ENCODE measurements around the gene TROAP. TPM values are rescaled to one million over a fixed set of nuclear protein-coding genes. Genes with fewer than 3 reads are reported as not detected.

Gene TROAP
- total RNA-seq, 1 donor from 2014 or later = 44.9 TPM

DNA sequence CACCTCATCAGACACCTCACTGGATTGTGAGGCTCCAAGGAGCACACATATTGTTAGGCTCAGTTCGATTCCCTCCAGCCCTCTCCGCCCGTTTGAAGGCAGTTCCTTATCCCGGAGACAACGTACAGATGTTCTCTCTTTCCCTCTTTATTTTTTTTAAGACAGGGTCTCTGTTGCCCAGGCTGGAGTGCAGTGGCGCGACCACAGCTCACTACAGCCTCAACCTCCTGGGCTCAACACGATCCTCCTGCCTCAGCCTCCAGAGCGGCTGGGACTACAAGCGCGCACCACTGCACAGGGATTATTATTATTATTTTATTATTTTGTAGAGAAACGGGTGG lies 718 bp upstream of the TROAP start:
- H3K9me3 Mint-ChIP-seq (ENCODE audit: low read depth) = no peaks in the 10 kb centered on the region
- no peak for DNase-seq (ENCODE audit: low spot score, unreplicated experiment)
- peaks cover 10% of the 10 kb centered on the region for H3K27me3 Mint-ChIP-seq
- no peaks in the 10 kb centered on the region for H3K36me3 Mint-ChIP-seq (ENCODE audit: insufficient read depth)
- H3K4me1 Mint-ChIP-seq (ENCODE audit: low read depth) = peaks cover 14% of the 10 kb centered on the region
- TF ChIP-seq, protein P1, sequence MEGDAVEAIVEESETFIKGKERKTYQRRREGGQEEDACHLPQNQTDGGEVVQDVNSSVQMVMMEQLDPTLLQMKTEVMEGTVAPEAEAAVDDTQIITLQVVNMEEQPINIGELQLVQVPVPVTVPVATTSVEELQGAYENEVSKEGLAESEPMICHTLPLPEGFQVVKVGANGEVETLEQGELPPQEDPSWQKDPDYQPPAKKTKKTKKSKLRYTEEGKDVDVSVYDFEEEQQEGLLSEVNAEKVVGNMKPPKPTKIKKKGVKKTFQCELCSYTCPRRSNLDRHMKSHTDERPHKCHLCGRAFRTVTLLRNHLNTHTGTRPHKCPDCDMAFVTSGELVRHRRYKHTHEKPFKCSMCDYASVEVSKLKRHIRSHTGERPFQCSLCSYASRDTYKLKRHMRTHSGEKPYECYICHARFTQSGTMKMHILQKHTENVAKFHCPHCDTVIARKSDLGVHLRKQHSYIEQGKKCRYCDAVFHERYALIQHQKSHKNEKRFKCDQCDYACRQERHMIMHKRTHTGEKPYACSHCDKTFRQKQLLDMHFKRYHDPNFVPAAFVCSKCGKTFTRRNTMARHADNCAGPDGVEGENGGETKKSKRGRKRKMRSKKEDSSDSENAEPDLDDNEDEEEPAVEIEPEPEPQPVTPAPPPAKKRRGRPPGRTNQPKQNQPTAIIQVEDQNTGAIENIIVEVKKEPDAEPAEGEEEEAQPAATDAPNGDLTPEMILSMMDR (IDR thresholded peaks at IDR 0.05; ENCODE audit: unreplicated experiment) = no peak
- peak overlapping the region; percentile 98 for H3K4me3 Mint-ChIP-seq (ENCODE audit: low read depth)
- H3K27ac Mint-ChIP-seq = peak overlapping the region; percentile 96

DNA sequence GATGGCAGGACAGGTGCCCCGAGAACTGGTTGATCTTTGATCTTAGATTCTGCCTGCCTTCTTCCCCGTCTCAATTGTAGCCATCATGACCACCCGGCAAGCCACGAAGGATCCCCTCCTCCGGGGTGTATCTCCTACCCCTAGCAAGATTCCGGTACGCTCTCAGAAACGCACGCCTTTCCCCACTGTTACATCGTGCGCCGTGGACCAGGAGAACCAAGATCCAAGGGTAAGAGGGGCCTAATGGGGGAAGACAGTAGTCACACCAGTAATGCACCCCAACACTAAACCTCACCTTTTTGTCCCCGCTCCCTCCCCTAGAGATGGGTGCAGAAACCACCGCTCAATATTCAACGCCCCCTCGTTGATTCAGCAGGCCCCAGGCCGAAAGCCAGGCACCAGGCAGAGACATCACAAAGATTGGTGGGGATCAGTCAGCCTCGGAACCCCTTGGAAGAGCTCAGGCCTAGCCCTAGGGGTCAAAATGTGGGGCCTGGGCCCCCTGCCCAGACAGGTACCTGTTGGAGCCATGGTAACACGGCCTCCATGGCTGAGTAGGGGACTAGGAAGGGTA lies 556 bp downstream of the TROAP start:
- TF ChIP-seq, protein P1 (IDR thresholded peaks at IDR 0.05; ENCODE audit: unreplicated experiment) = no peak
- peak overlapping the region; percentile 98 for H3K4me3 Mint-ChIP-seq (ENCODE audit: low read depth)
- no peaks in the 10 kb centered on the region for H3K9me3 Mint-ChIP-seq (ENCODE audit: low read depth)
- H3K27ac Mint-ChIP-seq = no peak overlapping the region
- H3K36me3 Mint-ChIP-seq (ENCODE audit: insufficient read depth) = no peaks in the 10 kb centered on the region
- peaks cover 10% of the 10 kb centered on the region for H3K27me3 Mint-ChIP-seq
- H3K4me1 Mint-ChIP-seq (ENCODE audit: low read depth) = peaks cover 14% of the 10 kb centered on the region
- no peak for DNase-seq (ENCODE audit: low spot score, unreplicated experiment)

DNA sequence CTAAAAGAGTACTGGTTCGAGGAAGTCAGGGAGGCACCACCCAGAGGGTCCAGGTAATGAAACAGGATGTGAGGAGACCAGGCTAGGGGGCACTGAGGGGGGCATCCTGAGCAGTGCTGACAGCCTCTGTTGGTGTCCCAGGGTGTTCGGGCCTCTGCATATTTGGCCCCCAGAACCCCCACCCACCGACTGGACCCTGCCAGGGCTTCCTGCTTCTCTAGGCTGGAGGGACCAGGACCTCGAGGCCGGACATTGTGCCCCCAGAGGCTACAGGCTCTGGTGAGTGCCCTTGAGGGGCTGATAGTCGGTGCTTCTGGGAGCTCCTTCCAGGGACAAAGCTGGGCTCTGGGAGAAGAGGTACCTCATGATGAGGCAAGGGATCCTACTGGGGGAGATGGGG lies 2.6 kb downstream of the TROAP start:
- no peak for DNase-seq (ENCODE audit: low spot score, unreplicated experiment)
- no peak overlapping the region for H3K27ac Mint-ChIP-seq
- H3K9me3 Mint-ChIP-seq (ENCODE audit: low read depth) = no peaks in the 10 kb centered on the region
- H3K4me3 Mint-ChIP-seq (ENCODE audit: low read depth) = no peak overlapping the region
- no peaks in the 10 kb centered on the region for H3K36me3 Mint-ChIP-seq (ENCODE audit: insufficient read depth)
- H3K27me3 Mint-ChIP-seq = no peaks in the 10 kb centered on the region
- TF ChIP-seq, protein P1 (IDR thresholded peaks at IDR 0.05; ENCODE audit: unreplicated experiment) = no peak
- peaks cover 14% of the 10 kb centered on the region for H3K4me1 Mint-ChIP-seq (ENCODE audit: low read depth)

DNA sequence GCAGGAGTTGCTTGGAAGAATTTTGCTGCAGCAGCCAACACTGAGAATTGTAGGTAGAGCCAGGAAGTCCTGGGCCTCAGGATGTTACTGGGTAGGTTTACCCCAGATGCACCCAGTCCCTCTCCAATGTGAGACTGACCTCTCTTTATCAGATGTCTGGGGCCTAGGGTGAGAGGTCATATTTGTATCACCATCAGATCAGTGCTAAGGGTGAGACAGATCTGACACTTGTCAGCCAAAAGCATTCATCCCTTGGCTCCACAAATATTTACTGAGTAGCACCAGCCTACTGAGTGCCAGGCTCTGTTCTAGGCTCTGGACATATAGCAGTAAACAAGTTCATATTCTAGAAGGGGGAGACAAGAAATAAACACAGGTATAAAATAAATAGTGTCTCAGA lies 4.3 kb downstream of the TROAP start:
- no peak for DNase-seq (ENCODE audit: low spot score, unreplicated experiment)
- Mint-ChIP-seq H3K9me3 (ENCODE audit: low read depth) (no peaks in the 10 kb centered on the region), H3K36me3 (ENCODE audit: insufficient read depth) (peaks cover 3% of the 10 kb centered on the region), H3K27me3 (peaks cover 4% of the 10 kb centered on the region), H3K4me1 (ENCODE audit: low read depth) (peaks cover 14% of the 10 kb centered on the region), H3K4me3 (ENCODE audit: low read depth) (no peak overlapping the region), H3K27ac (no peak overlapping the region)
- TF ChIP-seq, protein P1 (IDR thresholded peaks at IDR 0.05; ENCODE audit: unreplicated experiment) = no peak

DNA sequence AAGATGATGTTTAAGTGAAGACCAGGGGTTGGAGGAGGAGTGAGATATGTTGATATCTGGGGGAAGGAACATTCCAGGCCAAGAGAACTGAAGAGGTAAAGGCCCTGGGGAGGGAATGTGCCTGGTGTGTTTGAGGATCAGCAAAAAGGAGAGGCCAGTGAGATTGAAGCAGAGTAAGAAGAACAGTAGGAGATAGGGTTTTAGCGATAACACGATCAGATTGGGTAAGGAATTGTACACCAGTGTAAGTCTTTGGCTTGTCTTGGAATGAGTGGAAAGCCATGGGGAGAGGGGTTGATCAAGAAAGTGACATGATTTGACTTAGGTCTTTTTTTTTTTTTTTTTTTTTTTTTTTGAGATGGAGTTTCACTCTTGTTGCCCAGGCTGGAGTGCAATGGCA lies 4.8 kb downstream of the TROAP start:
- H3K4me1 Mint-ChIP-seq (ENCODE audit: low read depth) = peaks cover 13% of the 10 kb centered on the region
- H3K4me3 Mint-ChIP-seq (ENCODE audit: low read depth) = no peak overlapping the region

More for the DNA sequence above, 4.8 kb downstream of the TROAP start:
- H3K27me3 Mint-ChIP-seq = peaks cover 4% of the 10 kb centered on the region
- TF ChIP-seq, protein P1 (IDR thresholded peaks at IDR 0.05; ENCODE audit: unreplicated experiment) = no peak
- no peak for DNase-seq (ENCODE audit: low spot score, unreplicated experiment)
- no peaks in the 10 kb centered on the region for H3K9me3 Mint-ChIP-seq (ENCODE audit: low read depth)
- H3K36me3 Mint-ChIP-seq (ENCODE audit: insufficient read depth) = peaks cover 3% of the 10 kb centered on the region
- no peak overlapping the region for H3K27ac Mint-ChIP-seq
